ENCODE results near the gene UBE2G2.

UBE2G2 gene

GRCh38 chr21:44763451-44764318 is 37.9 kb downstream of the UBE2G2 start:
- no peak for DNase-seq

GRCh38 chr21:44763050-44763378 is 38.6 kb downstream of the UBE2G2 start:
- no peak for DNase-seq

GRCh38 chr21:44762221-44763049 is 39.2 kb downstream of the UBE2G2 start:
- DNase-seq = no peak

- no peak for DNase-seq
Observed at GRCh38 chr21:44761747-44762208, 39.8 kb downstream of the UBE2G2 start.

- DNase-seq = no peak
Observed at GRCh38 chr21:44761011-44761729, 40.5 kb downstream of the UBE2G2 start.

- no peak for DNase-seq
Observed at GRCh38 chr21:44760376-44760775, 41.2 kb downstream of the UBE2G2 start.

- no peak for DNase-seq
Observed at GRCh38 chr21:44759628-44760285, 41.9 kb downstream of the UBE2G2 start.

GRCh38 chr21:44758781-44759627 is 42.6 kb downstream of the UBE2G2 start:
- DNase-seq = no peak

GRCh38 chr21:44758141-44758561 is 43.5 kb downstream of the UBE2G2 start:
- no peak for DNase-seq

GRCh38 chr21:44757731-44758130 is 43.9 kb downstream of the UBE2G2 start:
- no peak for DNase-seq

- DNase-seq = no peak
Observed at GRCh38 chr21:44756423-44757185, 45.0 kb downstream of the UBE2G2 start.

- peak in 1 of 4 experiments; percentile 13 for DNase-seq
Observed at GRCh38 chr21:44755227-44755626, 46.4 kb downstream of the UBE2G2 start.

- no peak for DNase-seq
Observed at GRCh38 chr21:44753357-44753756, 48.3 kb downstream of the UBE2G2 start.

GRCh38 chr21:44752671-44753235 is 48.9 kb downstream of the UBE2G2 start:
- peak in 2 of 4 experiments; percentile 4 to 6 for DNase-seq

GRCh38 chr21:44751799-44752636 is 49.6 kb downstream of the UBE2G2 start:
- no peak for DNase-seq

- no peak for DNase-seq
Observed at GRCh38 chr21:44751186-44751798, 50.3 kb downstream of the UBE2G2 start.

GRCh38 chr21:44750675-44751025 is 51.0 kb downstream of the UBE2G2 start:
- no peak for DNase-seq

- DNase-seq = no peak
Observed at GRCh38 chr21:44749759-44750674, 51.6 kb downstream of the UBE2G2 start.
